SK-N-SH treated with all-trans-retinoic acid at 6 μM for 48 hours (cell line): ENCODE data around the gene ABCC4.

Experiments
- ARNTL ChIP-seq: fragments of 450-650 bp; formaldehyde crosslinking; IDR thresholded peaks from 2 replicates; pipeline ENCODE4 v1.5.0; 2020; ENCODE audit warnings: low read depth, mild to moderate bottlenecking, moderate library complexity, borderline replicate concordance
- CSDC2 ChIP-seq: fragments of 250-450 bp; sonication (Bioruptor Pico); IDR thresholded peaks from 2 replicates; pipeline ENCODE4 v1.5.0; 2020; ENCODE audit warnings: mild to moderate bottlenecking, moderate library complexity
- PPARA ChIP-seq: fragments of 250-450 bp; sonication (Bioruptor Pico); IDR thresholded peaks from 2 replicates; pipeline ENCODE4 v1.5.0; 2020; ENCODE audit warnings: mild to moderate bottlenecking, borderline replicate concordance
- RARB ChIP-seq: fragments of 250-450 bp; sonication (Bioruptor Pico); IDR thresholded peaks from 2 replicates; pipeline ENCODE4 v1.8.0; 2021; ENCODE audit warnings: mild to moderate bottlenecking, moderate library complexity
- SNAI2 ChIP-seq: fragments of 250-450 bp; sonication (Bioruptor Pico); IDR thresholded peaks from 2 replicates; pipeline ENCODE4 v1.5.0; 2020; ENCODE audit warnings: mild to moderate bottlenecking, moderate library complexity
- ZFP3 ChIP-seq: fragments of 250-450 bp; sonication (Bioruptor Pico); IDR thresholded peaks from 2 replicates; pipeline ENCODE4 v1.5.0; 2020; ENCODE audit warnings: mild to moderate bottlenecking, moderate library complexity
- ZFP30 ChIP-seq: fragments of 450-650 bp; formaldehyde crosslinking; IDR thresholded peaks from 2 replicates; pipeline ENCODE4 v1.5.0; 2022; ENCODE audit warnings: mild to moderate bottlenecking, moderate library complexity
- ZNF565 ChIP-seq: fragments of 450-650 bp; formaldehyde crosslinking; conservative IDR thresholded peaks from 2 replicates; pipeline ENCODE4 v1.5.0; 2020; ENCODE audit warnings: low read depth, mild to moderate bottlenecking, moderate library complexity
- ZNF70 ChIP-seq: fragments of 450-650 bp; formaldehyde crosslinking; IDR thresholded peaks from 2 replicates; pipeline ENCODE4 v1.5.0; 2020; ENCODE audit warnings: mild to moderate bottlenecking, moderate library complexity
- ZNF8 ChIP-seq: fragments of 450-650 bp; formaldehyde crosslinking; IDR thresholded peaks from 2 replicates; pipeline ENCODE4 v1.5.0; 2020; ENCODE audit warnings: mild to moderate bottlenecking, moderate library complexity
- TF ChIP-seq, protein P1 (sequence below): fragments of 250-450 bp; sonication (Bioruptor Pico); IDR thresholded peaks from 2 replicates; pipeline ENCODE4 v1.5.1; 2020; ENCODE audit warnings: low read depth, mild to moderate bottlenecking, moderate library complexity
- TF ChIP-seq, protein P2 (sequence below): fragments of 250-450 bp; sonication (Bioruptor Pico); IDR thresholded peaks from 2 replicates; pipeline ENCODE4 v1.5.0; 2020; ENCODE audit warnings: mild to moderate bottlenecking, moderate library complexity
- TF ChIP-seq, protein P3 (sequence below): fragments of 250-450 bp; sonication (Bioruptor Pico); IDR thresholded peaks from 2 replicates; pipeline ENCODE4 v1.8.0; 2020; ENCODE audit warnings: mild to moderate bottlenecking, moderate library complexity, borderline replicate concordance

DNA sequence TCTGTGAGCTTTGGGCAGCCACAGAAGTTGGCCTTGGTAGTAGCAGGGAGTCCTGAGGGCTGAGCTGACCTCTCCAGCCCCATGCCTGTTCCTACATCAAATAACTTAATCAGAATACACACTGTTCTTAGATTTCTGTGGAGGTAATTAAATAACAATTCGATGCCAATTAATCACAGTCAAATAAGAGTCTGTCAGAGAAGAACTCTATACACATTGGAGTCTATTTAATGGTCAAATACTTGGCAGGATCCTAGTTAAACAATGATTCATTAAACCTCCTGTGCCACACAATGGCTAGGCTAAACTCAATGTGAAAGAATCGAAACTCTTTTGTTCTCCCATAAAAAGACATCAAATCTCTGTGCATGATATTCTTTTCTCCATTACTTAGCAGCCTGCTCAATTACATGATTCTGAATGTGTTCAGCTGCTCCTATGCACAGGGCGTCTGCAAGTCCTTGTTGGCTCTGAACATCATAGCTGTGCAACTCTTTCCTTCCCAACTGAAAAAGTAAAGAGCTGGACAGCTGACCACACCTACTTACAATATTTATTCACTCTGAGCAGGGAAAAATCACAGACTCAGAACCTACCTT, 173.1 kb downstream of the ABCC4 start:
- TF ChIP-seq ZNF565 (no peak), ZFP3 (CRISPR knock-in tag) (no peak), ZNF70 (no peak), CSDC2 (no peak), ARNTL (CRISPR knock-in tag) (no peak), SNAI2 (CRISPR knock-in tag) (no peak), PPARA (CRISPR knock-in tag) (no peak), ZFP30 (CRISPR knock-in tag) (no peak), ZNF8 (CRISPR knock-in tag) (no peak), RARB (CRISPR knock-in tag) (no peak)
- TF ChIP-seq, protein P1, sequence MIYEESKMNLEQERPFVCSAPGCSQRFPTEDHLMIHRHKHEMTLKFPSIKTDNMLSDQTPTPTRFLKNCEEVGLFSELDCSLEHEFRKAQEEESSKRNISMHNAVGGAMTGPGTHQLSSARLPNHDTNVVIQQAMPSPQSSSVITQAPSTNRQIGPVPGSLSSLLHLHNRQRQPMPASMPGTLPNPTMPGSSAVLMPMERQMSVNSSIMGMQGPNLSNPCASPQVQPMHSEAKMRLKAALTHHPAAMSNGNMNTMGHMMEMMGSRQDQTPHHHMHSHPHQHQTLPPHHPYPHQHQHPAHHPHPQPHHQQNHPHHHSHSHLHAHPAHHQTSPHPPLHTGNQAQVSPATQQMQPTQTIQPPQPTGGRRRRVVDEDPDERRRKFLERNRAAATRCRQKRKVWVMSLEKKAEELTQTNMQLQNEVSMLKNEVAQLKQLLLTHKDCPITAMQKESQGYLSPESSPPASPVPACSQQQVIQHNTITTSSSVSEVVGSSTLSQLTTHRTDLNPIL (CRISPR knock-in tag), result no peak
- TF ChIP-seq, protein P2, sequence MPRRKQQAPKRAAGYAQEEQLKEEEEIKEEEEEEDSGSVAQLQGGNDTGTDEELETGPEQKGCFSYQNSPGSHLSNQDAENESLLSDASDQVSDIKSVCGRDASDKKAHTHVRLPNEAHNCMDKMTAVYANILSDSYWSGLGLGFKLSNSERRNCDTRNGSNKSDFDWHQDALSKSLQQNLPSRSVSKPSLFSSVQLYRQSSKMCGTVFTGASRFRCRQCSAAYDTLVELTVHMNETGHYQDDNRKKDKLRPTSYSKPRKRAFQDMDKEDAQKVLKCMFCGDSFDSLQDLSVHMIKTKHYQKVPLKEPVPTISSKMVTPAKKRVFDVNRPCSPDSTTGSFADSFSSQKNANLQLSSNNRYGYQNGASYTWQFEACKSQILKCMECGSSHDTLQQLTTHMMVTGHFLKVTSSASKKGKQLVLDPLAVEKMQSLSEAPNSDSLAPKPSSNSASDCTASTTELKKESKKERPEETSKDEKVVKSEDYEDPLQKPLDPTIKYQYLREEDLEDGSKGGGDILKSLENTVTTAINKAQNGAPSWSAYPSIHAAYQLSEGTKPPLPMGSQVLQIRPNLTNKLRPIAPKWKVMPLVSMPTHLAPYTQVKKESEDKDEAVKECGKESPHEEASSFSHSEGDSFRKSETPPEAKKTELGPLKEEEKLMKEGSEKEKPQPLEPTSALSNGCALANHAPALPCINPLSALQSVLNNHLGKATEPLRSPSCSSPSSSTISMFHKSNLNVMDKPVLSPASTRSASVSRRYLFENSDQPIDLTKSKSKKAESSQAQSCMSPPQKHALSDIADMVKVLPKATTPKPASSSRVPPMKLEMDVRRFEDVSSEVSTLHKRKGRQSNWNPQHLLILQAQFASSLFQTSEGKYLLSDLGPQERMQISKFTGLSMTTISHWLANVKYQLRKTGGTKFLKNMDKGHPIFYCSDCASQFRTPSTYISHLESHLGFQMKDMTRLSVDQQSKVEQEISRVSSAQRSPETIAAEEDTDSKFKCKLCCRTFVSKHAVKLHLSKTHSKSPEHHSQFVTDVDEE (CRISPR knock-in tag), result no peak
- TF ChIP-seq, protein P3, sequence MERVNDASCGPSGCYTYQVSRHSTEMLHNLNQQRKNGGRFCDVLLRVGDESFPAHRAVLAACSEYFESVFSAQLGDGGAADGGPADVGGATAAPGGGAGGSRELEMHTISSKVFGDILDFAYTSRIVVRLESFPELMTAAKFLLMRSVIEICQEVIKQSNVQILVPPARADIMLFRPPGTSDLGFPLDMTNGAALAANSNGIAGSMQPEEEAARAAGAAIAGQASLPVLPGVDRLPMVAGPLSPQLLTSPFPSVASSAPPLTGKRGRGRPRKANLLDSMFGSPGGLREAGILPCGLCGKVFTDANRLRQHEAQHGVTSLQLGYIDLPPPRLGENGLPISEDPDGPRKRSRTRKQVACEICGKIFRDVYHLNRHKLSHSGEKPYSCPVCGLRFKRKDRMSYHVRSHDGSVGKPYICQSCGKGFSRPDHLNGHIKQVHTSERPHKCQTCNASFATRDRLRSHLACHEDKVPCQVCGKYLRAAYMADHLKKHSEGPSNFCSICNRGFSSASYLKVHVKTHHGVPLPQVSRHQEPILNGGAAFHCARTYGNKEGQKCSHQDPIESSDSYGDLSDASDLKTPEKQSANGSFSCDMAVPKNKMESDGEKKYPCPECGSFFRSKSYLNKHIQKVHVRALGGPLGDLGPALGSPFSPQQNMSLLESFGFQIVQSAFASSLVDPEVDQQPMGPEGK (CRISPR knock-in tag), result no peak
